Left kidney (tissue), 8 donors: ENCODE results near the gene ZNF652. TPM values are rescaled to one million over a fixed set of nuclear protein-coding genes. Genes with fewer than 3 reads are reported as not detected.
"Not testable (repeated sequence)": the region's sequence is repeated elsewhere in the genome, so short reads cannot be mapped to it uniquely, and the experiment has no call there.

ENCODE experiments used
- DNase-seq: peaks from one replicate; pipeline ENCODE4 v3.0.0-alpha.2; 2013
- long read RNA-seq, 8 donors: transcript quantifications; one replicate each; lab custom pipeline, GENCODE V29; 2026
- polyA plus RNA-seq: library from polyadenylated mRNA; unstranded; fragments of 120-200 nt; gene quantifications from one replicate; pipeline ENCODE4 v1.2.1, GENCODE V29; 2013; ENCODE audit not compliant: insufficient read length

Gene ZNF652
- 36.7 TPM for polyA plus RNA-seq
- long read RNA-seq, donor 1: 0 reads
- long read RNA-seq, donor 2, full-length matches to known transcripts: 1 of 1 reads
- long read RNA-seq, donor 2, partial matches to known transcripts: 0 of 1 reads
- long read RNA-seq, donor 2, other reads (novel, unspliced or antisense): 0 of 1 reads
- long read RNA-seq, donor 3: 0 reads
- long read RNA-seq, donor 4: 0 reads
- long read RNA-seq, donor 5: 0 reads
- long read RNA-seq, donor 6, full-length matches to known transcripts: 3 of 3 reads
- long read RNA-seq, donor 6, partial matches to known transcripts: 0 of 3 reads
- long read RNA-seq, donor 6, other reads (novel, unspliced or antisense): 0 of 3 reads
- long read RNA-seq, donor 7, full-length matches to known transcripts: 1 of 30 reads
- long read RNA-seq, donor 7, partial matches to known transcripts: 29 of 30 reads
- long read RNA-seq, donor 7, other reads (novel, unspliced or antisense): 0 of 30 reads
- long read RNA-seq, donor 8, full-length matches to known transcripts: 1 of 1 reads
- long read RNA-seq, donor 8, partial matches to known transcripts: 0 of 1 reads
- long read RNA-seq, donor 8, other reads (novel, unspliced or antisense): 0 of 1 reads

DNA sequence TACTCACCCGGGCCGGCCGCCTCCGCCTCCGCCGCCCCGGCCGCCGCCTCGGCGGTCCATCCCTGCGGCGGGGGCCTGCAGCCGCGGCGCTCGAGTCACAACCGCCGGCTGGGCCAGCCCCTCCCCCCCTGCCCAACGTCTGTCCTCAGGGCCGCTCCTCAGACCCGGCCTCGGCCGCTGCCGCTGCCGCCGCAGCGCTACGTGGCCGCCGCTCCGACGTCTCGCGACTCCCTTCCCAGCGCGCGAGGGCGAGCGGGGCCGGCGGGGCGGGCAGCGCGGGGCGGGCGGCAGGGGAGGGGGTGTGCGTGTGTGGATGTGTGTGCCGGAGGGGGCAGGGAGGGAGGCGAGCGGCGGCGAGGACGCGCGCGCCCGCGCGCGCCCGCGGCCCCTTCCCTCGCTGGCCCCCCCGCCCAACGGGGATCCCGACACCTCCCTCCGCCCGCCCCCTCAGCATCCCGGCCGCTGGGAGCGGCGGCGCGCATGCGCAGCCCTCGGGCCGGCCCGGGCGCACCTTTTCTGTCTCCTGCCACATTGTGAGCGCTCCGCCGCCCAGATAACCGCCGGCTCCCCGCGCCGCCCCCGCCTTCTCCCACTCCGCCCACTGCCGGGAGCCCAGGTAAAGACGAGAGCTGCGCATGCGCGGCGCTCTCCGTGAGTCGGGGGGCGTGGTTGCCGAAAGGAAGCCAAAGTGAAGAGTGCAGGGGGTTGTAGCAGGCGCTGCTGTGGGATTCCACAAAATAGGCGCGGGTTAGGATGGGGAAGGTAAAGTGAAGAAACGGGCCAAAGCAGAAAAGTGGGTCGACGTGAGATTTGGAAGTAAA is at the start of gene ZNF652:
Gene ZNF652 (minus strand): TSS at position 349 of the 821 bp plus-strand sequence. CDS start 44,525 bp downstream, outside the sequence.
- peak; percentile 94 for DNase-seq

- no peak for DNase-seq
These were observed 47.0 kb upstream of the ZNF652 start for GRCh38 chr17:49409066-49409465.

GRCh38 chr17:49407981-49408501 is 46.0 kb upstream of the ZNF652 start:
- DNase-seq: peak; percentile 76

- no peak for DNase-seq
These were observed 45.0 kb upstream of the ZNF652 start for GRCh38 chr17:49407086-49407485.

DNA sequence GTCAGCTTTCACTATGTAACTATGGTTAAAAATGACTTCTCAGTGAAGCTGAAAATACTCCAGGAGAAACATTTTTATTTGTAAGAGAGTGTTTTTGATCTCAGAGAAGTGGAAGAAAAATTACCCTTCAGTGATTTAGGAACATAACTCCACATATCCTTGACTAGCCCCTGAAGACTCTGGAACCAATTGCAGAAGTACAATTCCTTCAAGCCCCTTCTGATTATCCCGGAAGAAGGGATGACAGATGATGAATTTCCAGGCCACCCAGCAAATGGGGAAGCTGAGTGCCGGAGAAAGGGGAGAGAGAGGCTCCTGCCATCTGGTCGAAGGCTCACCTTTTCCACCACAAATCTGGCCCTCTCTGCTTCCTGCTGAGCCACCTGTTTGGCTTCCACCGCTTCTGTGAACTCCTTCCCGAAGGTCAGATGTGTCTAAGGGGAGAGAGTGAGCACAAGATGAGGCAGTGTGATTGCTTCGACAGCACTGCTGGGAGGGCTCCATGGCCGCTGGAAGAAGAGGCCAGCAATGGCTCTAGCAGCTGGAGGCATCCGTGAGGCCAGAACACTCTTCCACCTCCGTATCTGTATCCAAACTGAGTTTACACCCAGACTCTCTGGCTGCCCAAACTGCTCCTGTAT is 44.5 kb upstream of the ZNF652 start:
- DNase-seq: no peak

- no peak for DNase-seq
These were observed 42.9 kb upstream of the ZNF652 start for GRCh38 chr17:49404906-49405305.

DNA sequence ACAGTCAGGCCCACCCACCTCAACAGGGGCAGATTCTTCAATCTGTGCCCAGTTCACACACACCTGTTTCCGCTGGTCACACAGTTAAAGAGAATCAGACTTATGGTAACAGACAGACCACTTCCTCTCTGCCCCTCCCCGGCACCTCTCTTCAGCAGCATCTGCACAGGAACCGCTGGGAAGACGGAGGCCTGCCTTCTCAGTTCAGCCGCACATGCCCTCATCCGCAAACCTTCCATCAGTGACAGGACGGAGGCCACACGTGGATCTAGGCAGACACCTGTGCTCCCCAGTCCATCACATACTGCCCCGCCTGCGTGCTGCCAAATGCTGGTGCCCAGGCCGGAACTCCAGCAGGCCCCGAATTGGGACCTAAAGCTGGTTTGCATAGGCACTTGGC is 42.3 kb upstream of the ZNF652 start:
- no peak for DNase-seq

DNA sequence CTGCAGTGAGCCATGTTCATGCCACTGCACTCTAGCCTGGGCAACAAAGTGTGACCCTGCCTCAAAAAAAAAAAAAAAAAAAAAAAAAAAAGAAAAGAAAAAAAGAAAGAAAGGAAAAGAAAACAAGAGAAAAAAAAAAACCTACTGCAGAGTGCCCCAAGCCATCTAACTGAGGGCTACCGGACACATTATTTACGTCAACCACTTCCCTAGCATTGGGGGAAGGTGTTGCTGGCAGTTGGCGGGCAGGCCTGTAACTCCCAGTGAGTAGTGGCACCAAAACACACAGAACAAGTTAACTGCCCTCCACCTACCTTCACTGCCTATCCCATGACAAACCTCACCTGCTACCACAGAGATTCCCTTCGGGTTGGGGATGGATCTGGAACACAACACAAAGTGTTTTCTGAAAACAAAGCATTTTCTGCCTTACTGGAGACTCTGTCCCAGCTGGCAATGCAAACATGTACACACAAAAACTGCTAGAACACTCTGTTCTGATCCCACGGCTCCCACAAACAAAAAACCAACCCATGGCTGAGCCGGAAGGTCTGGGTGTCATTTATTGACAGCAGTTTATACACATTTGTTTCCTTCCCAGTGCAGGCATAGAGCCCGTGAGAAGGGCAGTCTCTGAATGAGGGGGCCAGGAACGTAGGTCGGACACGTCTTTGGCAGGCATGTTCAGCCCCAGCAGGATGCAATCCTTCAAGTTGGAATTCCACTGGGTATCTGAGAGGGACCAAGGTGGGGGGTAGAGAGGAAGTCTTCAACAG is 41.7 kb upstream of the ZNF652 start:
- DNase-seq: no peak

DNA sequence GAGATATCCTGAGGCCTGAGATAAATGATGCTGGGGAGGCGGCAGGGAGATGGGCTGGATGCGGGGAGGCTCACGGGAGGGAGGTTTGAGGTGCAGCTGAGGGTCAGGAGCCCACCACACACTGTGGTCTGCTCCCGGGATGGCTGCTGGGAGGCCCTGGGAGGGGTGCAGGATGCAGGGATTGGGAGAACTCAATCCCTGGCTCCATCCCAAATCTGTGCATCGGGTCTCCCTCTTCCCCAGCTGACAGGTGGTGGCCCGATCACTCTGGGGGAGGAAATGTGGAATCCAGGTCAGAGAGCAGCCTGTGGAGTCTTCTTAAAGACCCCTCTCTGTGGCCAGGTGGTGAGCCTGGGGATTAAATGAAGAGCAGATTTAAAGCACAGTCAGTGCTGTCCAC is 40.7 kb upstream of the ZNF652 start:
- DNase-seq: no peak

DNA sequence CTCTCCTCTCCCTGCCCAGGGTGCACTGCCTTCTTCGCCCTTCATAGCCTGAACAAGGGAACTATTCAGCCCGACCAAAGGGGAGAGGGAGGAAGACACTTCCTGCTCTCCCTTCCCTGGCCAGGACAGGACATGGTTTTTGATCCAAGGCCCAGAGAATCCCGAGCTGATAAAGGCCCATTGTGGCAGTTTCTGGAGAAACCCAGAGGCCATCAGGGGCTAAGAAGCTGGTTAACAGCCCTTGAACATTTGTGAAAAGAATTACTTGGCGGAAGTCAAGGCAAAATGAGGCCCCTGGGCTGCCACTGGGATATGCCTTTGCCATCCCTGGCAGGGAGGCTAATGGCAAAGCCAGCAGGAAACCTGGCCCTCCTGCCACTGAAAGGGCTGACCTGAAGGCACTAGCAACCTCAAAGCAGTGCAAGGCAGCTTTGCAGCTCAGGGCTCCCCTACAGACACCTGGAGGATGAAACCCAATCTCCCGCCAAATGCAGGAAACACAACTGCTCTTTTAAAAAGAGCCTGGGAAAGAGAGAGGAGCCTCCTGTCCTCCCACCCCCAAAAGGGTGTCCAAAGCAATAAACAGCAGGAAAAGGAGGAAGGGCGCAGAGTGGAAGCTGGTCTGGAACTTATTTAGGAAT is 40.0 kb upstream of the ZNF652 start:
- no peak for DNase-seq

DNA sequence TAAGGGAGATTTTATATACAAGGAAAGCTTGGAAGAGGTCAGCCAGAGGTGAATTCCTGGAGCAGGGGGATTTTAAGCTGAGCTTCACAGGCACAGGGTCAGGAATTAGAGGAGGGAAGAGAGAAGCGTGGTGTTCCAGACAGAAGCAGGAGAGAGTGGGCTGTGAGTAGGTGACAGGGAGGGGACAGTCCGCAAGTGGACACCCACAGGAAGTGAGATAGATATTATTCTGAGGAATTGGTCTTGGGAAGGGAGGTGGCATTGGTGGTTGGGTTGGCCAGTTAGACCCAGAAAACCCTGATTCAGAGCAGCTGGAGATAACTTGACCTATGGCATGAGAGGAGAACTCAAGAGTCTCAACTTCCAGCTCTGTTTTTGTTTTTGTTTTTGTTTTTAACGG is 37.9 kb upstream of the ZNF652 start:
- no peak for DNase-seq

- no peak for DNase-seq
These were observed 35.5 kb upstream of the ZNF652 start for GRCh38 chr17:49397586-49397985.

GRCh38 chr17:49393491-49394255 is 31.6 kb upstream of the ZNF652 start:
- DNase-seq: no peak

DNA sequence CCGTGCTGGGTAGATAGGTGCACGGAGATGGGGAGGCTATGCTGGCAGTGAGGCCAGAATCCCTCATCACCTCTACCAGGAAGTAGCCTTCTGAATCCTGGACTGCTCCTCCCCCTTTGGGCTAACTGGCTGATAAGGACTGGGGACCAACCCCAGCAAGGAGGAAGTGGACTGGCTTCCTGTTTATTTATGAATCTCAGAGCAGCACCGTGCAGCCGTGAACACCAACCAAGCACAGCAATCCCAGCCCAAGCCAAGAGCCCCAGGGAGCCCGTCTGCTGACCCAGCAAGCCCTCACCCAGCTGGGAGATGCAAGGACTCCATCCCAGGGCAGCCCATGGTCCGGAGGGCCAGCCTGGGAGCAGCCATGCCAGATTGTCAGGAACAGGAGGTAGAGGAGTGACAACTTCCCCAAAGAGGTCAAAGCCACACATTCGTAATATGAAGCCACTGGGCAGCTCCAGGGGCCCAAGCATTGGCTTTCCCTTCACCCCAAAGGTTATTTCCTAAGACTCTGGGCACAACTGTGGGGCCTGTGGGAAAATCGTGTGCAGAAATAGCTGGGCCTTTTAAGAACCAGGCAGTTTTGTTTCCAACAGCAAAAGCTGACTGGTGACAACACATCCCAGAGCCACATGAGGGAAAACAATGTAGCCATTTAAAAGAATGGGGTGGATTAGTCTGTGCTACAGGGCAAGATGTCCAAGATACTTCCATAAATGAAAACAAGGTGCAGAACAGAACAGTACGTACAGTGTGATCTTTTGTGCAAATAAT is 28.7 kb upstream of the ZNF652 start:
- no peak for DNase-seq

DNA sequence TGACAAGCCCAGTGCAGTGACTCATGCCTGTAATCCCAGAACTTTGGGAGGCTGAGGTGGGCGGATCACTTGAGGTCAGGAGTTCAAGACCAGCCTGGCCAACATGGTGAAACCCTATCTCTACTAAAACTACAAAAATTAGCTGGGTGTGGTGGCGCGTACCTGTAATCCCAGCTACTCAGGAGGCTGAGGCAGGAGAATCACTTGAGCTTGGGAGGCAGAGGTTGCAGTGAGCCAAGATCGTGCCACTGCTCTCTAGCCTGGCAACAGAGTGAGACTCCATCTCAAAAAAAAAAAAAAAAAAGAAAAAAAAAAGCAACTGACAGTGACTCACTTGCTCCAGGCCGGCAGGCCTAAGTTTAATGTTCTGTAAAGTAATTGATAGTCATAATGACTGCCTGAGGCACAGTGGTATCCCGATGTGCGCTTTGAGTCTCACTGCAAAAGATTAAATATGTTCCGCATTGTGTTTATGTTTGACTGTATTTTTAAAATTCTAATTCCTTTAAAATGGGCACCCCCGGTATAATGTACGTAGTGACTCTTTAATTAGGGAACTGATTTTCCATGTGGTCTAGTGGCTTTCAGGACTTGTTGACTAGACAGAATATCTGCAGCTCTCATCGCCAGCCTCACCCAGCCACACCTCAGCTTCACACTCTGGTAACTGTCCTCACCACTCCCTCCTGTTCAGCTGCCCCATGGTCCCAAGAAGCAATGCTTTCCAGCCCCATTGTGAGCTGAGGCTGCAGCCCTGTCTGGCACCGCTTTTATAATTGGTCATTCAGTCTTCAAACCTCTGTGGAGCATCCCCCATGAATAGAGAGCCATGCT is 27.7 kb upstream of the ZNF652 start:
- DNase-seq: not testable (repeated sequence)

DNA sequence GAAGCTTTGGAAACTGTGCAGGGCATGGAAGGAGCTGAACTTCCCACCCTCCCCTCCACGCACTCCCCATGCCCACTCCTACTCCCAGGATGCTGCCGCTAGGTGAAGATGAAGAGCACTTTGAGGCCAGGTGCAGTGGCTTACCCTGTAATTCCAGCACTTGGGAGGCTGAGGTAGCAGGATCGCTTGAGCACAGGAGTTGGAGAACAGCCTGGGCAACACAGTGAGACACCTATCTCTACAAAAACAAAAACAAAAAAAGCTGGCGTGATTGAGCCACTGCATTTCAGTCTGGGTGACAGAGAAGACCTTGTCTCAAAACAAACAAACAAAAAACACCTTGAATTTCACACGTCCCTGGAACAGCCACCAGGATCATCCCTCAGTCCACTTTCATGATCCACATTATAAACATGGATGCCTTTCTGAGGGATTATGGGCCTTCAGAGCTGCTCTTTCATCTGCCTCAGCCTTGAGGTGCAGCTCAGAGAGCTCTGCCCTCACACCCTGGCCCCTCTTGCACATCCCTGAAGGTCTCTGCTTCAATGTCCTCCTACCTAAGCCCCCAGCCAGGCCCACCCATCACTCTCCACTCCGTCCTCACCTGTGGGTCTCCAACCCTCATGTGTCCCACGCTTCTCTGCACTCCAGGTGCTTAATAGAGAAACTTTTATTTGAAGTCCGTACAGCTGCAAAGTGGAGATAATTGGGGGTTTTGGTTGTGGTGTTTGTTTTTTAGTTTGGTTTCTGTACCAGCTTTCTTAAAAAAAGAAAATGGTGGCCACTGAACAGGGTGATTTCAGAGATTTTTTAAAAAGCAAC is 26.9 kb upstream of the ZNF652 start:
- no peak for DNase-seq

- no peak for DNase-seq
These were observed 26.2 kb upstream of the ZNF652 start for GRCh38 chr17:49388290-49388640.
